Endothelial cell (in vitro differentiated cells): ENCODE data around the gene CLEC18C. TPM values are rescaled to one million over a fixed set of nuclear protein-coding genes. Genes with fewer than 3 reads are reported as not detected.
"Not testable (repeated sequence)": the region's sequence is repeated elsewhere in the genome, so short reads cannot be mapped to it uniquely, and the experiment has no call there.

Source experiments
- DNase-seq: peaks from one replicate; pipeline ENCODE4 v3.0.0; 2021; ENCODE audit warnings: low spot score
- H3K27ac Mint-ChIP-seq: one replicate; pipeline ENCODE4 v1.8.0; 2021; ENCODE audit warnings: mixed read lengths, inconsistent platforms; ENCODE audit not compliant: unreplicated experiment
- H3K27me3 Mint-ChIP-seq: one replicate; pipeline ENCODE4 v1.8.0; 2021; ENCODE audit warnings: mild to moderate bottlenecking, moderate library complexity, mixed read lengths, inconsistent platforms; ENCODE audit not compliant: unreplicated experiment
- H3K36me3 Mint-ChIP-seq: one replicate; pipeline ENCODE4 v1.8.0; 2021; ENCODE audit warnings: mild to moderate bottlenecking, low read depth, mixed read lengths, inconsistent platforms; ENCODE audit not compliant: unreplicated experiment
- H3K4me1 Mint-ChIP-seq: one replicate; pipeline ENCODE4 v1.8.0; 2021; ENCODE audit warnings: mild to moderate bottlenecking, mixed read lengths, inconsistent platforms; ENCODE audit not compliant: unreplicated experiment
- H3K4me3 Mint-ChIP-seq: one replicate; pipeline ENCODE4 v1.8.0; 2021; ENCODE audit warnings: mild to moderate bottlenecking, mixed read lengths, inconsistent platforms; ENCODE audit not compliant: unreplicated experiment
- H3K9me3 Mint-ChIP-seq: one replicate; pipeline ENCODE4 v1.8.0; 2021; ENCODE audit warnings: mixed read lengths, inconsistent platforms; ENCODE audit not compliant: unreplicated experiment
- total RNA-seq: library from RNA; stranded (reverse); fragmentation: NEBNext Ultra II Directional; extraction: Animal tissue kit (Norgen Biotek cat#: 25700); gene quantifications from one replicate; pipeline ENCODE4 v1.2.1, GENCODE V29; 2021; ENCODE audit not compliant: unreplicated experiment

CLEC18C gene
- total RNA-seq, 1 donor from 2014 or later: 1.0 TPM

DNA sequence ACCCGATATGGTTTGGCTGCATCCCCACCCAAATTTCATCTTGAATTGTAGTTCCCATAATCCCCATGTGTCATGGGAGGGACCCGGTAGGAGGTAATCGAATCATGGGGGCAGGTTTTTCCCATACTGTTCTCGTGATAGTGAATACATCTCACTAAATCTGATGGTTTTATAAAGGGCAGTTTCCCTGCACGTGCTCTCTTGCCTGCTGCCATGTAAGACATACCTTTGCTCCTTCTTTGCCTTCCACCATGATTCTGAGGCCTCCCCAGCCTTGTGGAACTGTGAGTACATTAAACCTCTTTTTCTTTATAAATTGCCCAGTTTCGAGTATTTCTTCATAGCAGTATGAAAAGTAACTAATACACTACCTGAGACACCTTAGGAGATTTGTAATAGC, 32.8 kb downstream of the CLEC18C start:
- not testable (repeated sequence) for H3K9me3 Mint-ChIP-seq, H3K27me3 Mint-ChIP-seq, DNase-seq, H3K4me1 Mint-ChIP-seq, H3K27ac Mint-ChIP-seq
- Mint-ChIP-seq H3K36me3 (peaks cover 16% of the 10 kb centered on the region), H3K4me3 (peak overlapping the region; percentile 68)

DNA sequence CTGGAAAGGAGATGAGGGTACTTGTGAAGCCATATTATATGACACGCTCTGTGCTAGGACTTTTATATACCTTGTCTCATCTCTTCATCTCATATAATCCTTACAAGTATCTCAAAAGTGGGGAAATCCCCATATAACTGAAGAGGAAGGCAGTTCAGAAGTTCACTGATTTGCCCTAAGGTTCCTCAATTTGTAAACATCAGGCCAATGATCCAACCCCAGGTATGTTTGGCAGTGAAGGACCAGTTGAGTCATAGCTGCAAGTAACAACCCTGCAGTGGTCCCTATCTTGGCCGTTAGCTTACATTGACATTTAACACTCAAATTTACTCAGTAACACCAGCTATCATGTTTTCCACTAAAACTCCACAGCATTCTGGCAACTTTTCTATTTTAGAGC, 45.0 kb downstream of the CLEC18C start:
- H3K36me3 Mint-ChIP-seq, H3K27me3 Mint-ChIP-seq, H3K27ac Mint-ChIP-seq, H3K9me3 Mint-ChIP-seq, H3K4me3 Mint-ChIP-seq, DNase-seq, H3K4me1 Mint-ChIP-seq: not testable (repeated sequence)

DNA sequence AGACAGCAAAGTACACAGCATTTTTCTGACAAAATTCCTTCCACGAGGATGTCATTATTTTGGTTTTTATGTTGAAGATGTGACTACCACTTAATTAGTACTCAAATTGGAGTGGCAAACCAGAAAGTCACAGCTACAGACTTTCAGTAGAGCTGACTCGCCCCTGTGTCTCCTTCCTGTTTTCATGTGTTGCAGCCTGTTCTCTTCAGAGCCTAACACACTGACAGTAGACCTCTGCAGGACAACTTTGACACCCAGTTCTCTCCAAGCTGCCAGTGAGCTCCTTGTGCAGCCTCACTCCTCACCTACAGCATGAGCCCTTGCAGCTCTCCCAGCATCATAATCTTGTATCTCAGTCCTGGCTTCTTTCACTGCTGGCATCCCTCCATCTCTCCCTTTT, 49.0 kb downstream of the CLEC18C start:
- not testable (repeated sequence) for H3K9me3 Mint-ChIP-seq, H3K27ac Mint-ChIP-seq, H3K36me3 Mint-ChIP-seq, H3K4me3 Mint-ChIP-seq, H3K27me3 Mint-ChIP-seq, DNase-seq
- peaks cover 14% of the 10 kb centered on the region for H3K4me1 Mint-ChIP-seq

DNA sequence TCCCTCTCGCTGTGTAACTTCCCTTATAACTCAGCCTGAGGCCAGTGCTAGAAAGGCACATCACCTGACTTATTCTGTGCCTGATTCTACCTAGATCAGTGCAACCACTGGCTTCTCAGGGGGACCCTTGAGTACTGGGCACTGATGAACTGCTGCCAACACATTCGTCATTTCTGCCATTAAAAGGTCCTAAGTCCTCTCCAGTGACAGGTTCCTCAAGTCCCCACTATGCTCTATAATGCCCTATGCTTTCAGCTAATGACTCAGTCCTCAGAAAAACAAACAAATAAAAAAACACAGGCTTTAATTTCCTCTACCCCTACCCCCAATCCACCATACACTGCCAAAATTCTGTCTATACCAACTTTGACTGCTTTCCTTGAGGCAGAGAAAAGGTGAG, 49.6 kb downstream of the CLEC18C start:
- not testable (repeated sequence) for H3K4me3 Mint-ChIP-seq, H3K9me3 Mint-ChIP-seq, H3K36me3 Mint-ChIP-seq, DNase-seq, H3K27me3 Mint-ChIP-seq
- Mint-ChIP-seq H3K4me1 (peaks cover 14% of the 10 kb centered on the region), H3K27ac (peak overlapping the region; percentile 86)

GRCh38 chr16:70223971-70224513, 50.5 kb downstream of the CLEC18C start:
- not testable (repeated sequence) for H3K27me3 Mint-ChIP-seq, DNase-seq, H3K36me3 Mint-ChIP-seq, H3K4me3 Mint-ChIP-seq, H3K9me3 Mint-ChIP-seq
- Mint-ChIP-seq H3K27ac (peak overlapping the region; percentile 86), H3K4me1 (peaks cover 14% of the 10 kb centered on the region)

- not testable (repeated sequence) for H3K4me3 Mint-ChIP-seq, H3K36me3 Mint-ChIP-seq, DNase-seq, H3K9me3 Mint-ChIP-seq, H3K27me3 Mint-ChIP-seq, H3K27ac Mint-ChIP-seq
- H3K4me1 Mint-ChIP-seq: peaks cover 14% of the 10 kb centered on the region
These were observed 51.1 kb downstream of the CLEC18C start for GRCh38 chr16:70224645-70225044.

DNA sequence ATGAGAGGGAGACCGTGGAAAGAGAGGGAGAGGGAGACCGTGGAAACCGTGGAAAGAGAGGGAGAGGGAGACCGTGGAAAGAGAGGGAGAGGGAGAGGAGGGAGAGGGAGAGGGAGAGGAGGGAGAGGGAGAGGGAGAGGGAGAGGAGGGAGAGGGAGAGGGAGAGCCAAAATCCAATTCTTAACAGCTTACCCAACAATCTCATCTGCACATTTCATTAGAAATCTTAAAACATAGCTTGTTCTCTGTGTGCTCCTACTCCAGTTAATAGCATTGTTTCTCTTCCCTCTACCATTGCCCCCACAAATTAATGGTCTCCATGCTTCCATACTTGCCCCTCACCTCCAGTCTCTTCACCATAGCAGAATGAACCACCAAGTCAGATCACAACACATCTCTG, 51.8 kb downstream of the CLEC18C start:
- H3K9me3 Mint-ChIP-seq, DNase-seq, H3K27ac Mint-ChIP-seq, H3K27me3 Mint-ChIP-seq, H3K4me3 Mint-ChIP-seq, H3K36me3 Mint-ChIP-seq: not testable (repeated sequence)
- peaks cover 14% of the 10 kb centered on the region for H3K4me1 Mint-ChIP-seq

GRCh38 chr16:70226024-70226423, 52.4 kb downstream of the CLEC18C start:
- DNase-seq, H3K27ac Mint-ChIP-seq, H3K36me3 Mint-ChIP-seq, H3K9me3 Mint-ChIP-seq, H3K27me3 Mint-ChIP-seq, H3K4me3 Mint-ChIP-seq: not testable (repeated sequence)
- H3K4me1 Mint-ChIP-seq: peaks cover 14% of the 10 kb centered on the region

- H3K27ac Mint-ChIP-seq, H3K9me3 Mint-ChIP-seq, H3K4me1 Mint-ChIP-seq, H3K36me3 Mint-ChIP-seq, H3K27me3 Mint-ChIP-seq, DNase-seq, H3K4me3 Mint-ChIP-seq: not testable (repeated sequence)
These were observed 58.2 kb downstream of the CLEC18C start for GRCh38 chr16:70231831-70232230.

Other genes with a start within 250 kb of the CLEC18C start
- gene CLEC18A, start 222.5 kb upstream of the CLEC18C start, total RNA-seq: 0.28 TPM
- gene PDPR, start 59.5 kb upstream of the CLEC18C start, total RNA-seq: 43.4 TPM
- gene EXOSC6, start 78.2 kb downstream of the CLEC18C start, total RNA-seq: 25.1 TPM
- gene AARS1, start 115.7 kb downstream of the CLEC18C start, total RNA-seq: 60.4 TPM
- 37.1 TPM for gene DDX19B, start 125.4 kb downstream of the CLEC18C start, total RNA-seq
- 35.3 TPM for gene DDX19A, start 173.1 kb downstream of the CLEC18C start, total RNA-seq